HEK293T (cell line): ENCODE results near the gene TNFRSF18.

ENCODE experiments used
- ARNT ChIP-seq: fragments of 450-650 bp; IDR thresholded peaks from 2 replicates; pipeline ENCODE4 v1.6.1; 2017; ENCODE audit warnings: mild to moderate bottlenecking
- BHLHE40 ChIP-seq: fragments of 450-650 bp; IDR thresholded peaks from 2 replicates; pipeline ENCODE4 v1.6.1; 2016; ENCODE audit warnings: mild to moderate bottlenecking, moderate library complexity, borderline replicate concordance
- ELF4 ChIP-seq: fragments of 450-650 bp; IDR thresholded peaks from 2 replicates; pipeline ENCODE4 v1.6.1; 2017; ENCODE audit warnings: antibody characterized with exemption
- FOXK2 ChIP-seq: fragments of 450-650 bp; IDR thresholded peaks from 2 replicates; pipeline ENCODE4 v1.6.1; 2016; ENCODE audit warnings: mild to moderate bottlenecking
- FOXM1 ChIP-seq: fragments of 450-650 bp; IDR thresholded peaks from 2 replicates; pipeline ENCODE4 v1.6.1; 2017; ENCODE audit warnings: mild to moderate bottlenecking, borderline replicate concordance
- HDGF ChIP-seq: fragments of 450-650 bp; IDR thresholded peaks from 2 replicates; pipeline ENCODE4 v1.6.1; 2017; ENCODE audit warnings: antibody characterized with exemption, borderline replicate concordance
- L3MBTL2 ChIP-seq: fragments of 450-650 bp; conservative IDR thresholded peaks from 2 replicates; pipeline ENCODE4 v1.6.1; 2016; ENCODE audit warnings: mild to moderate bottlenecking
- NFRKB ChIP-seq: fragments of 450-650 bp; IDR thresholded peaks from 2 replicates; pipeline ENCODE4 v1.6.1; 2016; ENCODE audit warnings: mild to moderate bottlenecking, moderate library complexity
- SP1 ChIP-seq: fragments of 450-650 bp; IDR thresholded peaks from 2 replicates; pipeline ENCODE4 v1.6.1; 2017
- SUZ12 ChIP-seq: fragments of 450-650 bp; IDR thresholded peaks from 2 replicates; pipeline ENCODE4 v1.6.1; 2016; ENCODE audit warnings: mild to moderate bottlenecking
- TARDBP ChIP-seq: fragments of 450-650 bp; IDR thresholded peaks from 2 replicates; pipeline ENCODE4 v1.6.1; 2016

- TF ChIP-seq ELF4: no peak
- no peak for TF ChIP-seq SP1
- TF ChIP-seq HDGF: no peak
- no peak for TF ChIP-seq FOXM1
- TF ChIP-seq BHLHE40: no peak
- no peak for TF ChIP-seq TARDBP
- TF ChIP-seq SUZ12: no peak
- TF ChIP-seq NFRKB: no peak
- TF ChIP-seq L3MBTL2: no peak
- TF ChIP-seq ARNT: no peak
- no peak for TF ChIP-seq FOXK2
These were observed 48.3 kb downstream of the TNFRSF18 start for GRCh38 chr1:1157914-1158710.
